BLaER1 (cell line): ENCODE results near the gene ZNF628.
"Not testable (repeated sequence)": the region's sequence is repeated elsewhere in the genome, so short reads cannot be mapped to it uniquely, and the experiment has no call there.

Experiments
- H3K27ac ChIP-seq: shearing (Covaris generic); formaldehyde crosslinking; 2 replicates; pipeline ENCODE4 v1.8.1; 2022
- H3K27me3 ChIP-seq: shearing (Covaris generic); formaldehyde crosslinking; 2 replicates; pipeline ENCODE4 v1.8.1; 2022
- H3K36me3 ChIP-seq: shearing (Covaris generic); formaldehyde crosslinking; 2 replicates; pipeline ENCODE4 v1.8.1; 2022
- H3K4me1 ChIP-seq: shearing (Covaris generic); formaldehyde crosslinking; 2 replicates; pipeline ENCODE4 v1.8.1; 2022
- H3K4me2 ChIP-seq: shearing (Covaris generic); formaldehyde crosslinking; 2 replicates; pipeline ENCODE4 v1.8.1; 2022
- H3K4me3 ChIP-seq: shearing (Covaris generic); formaldehyde crosslinking; 2 replicates; pipeline ENCODE4 v1.8.1; 2022
- H3K9ac ChIP-seq: shearing (Covaris generic); formaldehyde crosslinking; 2 replicates; pipeline ENCODE4 v1.8.1; 2022
- H3K9me3 ChIP-seq: shearing (Covaris generic); formaldehyde crosslinking; 2 replicates; pipeline ENCODE4 v1.8.1; 2022
- H4K20me1 ChIP-seq: shearing (Covaris generic); formaldehyde crosslinking; 2 replicates; pipeline ENCODE4 v1.8.1; 2022
- Cebpa-rat ChIP-seq: shearing (Covaris generic); IDR thresholded peaks from 2 replicates; pipeline ENCODE4 v1.8.1; 2022

The ZNF628 gene

GRCh38 chr19:55447421-55448174 lies 28.8 kb upstream of the ZNF628 start:
- H4K20me1 ChIP-seq, result peaks cover 8% of the 10 kb centered on the region
- H3K4me3 ChIP-seq, result no peak overlapping the region
- no peaks in the 10 kb centered on the region for H3K9me3 ChIP-seq
- no peak overlapping the region for H3K9ac ChIP-seq
- no peaks in the 10 kb centered on the region for H3K36me3 ChIP-seq
- no peak for TF ChIP-seq Cebpa-rat
- peaks cover 8% of the 10 kb centered on the region for H3K4me1 ChIP-seq
- H3K27me3 ChIP-seq, result peaks cover 89% of the 10 kb centered on the region
- no peak overlapping the region for H3K4me2 ChIP-seq
- no peak overlapping the region for H3K27ac ChIP-seq

DNA sequence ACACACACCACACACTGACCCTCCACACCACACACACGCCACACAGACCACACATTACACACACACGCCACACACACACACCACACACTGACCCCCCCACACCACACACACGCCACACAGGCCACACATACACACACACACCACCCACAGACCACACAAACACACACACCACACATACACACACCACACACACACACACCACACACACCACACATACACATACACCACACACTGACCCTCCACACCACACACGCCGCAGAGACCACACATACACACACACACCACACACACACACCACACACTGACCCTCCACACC lies 28.3 kb upstream of the ZNF628 start:
- not testable (repeated sequence) for H3K4me3 ChIP-seq, H3K27ac ChIP-seq, H3K4me2 ChIP-seq, H3K9ac ChIP-seq, H3K4me1 ChIP-seq, H3K9me3 ChIP-seq, H3K36me3 ChIP-seq
- peaks cover 10% of the 10 kb centered on the region for H4K20me1 ChIP-seq
- peaks cover 89% of the 10 kb centered on the region for H3K27me3 ChIP-seq

GRCh38 chr19:55449469-55449868 lies 26.9 kb upstream of the ZNF628 start:
- no peak overlapping the region for H3K9ac ChIP-seq
- peaks cover 9% of the 10 kb centered on the region for H3K4me1 ChIP-seq
- no peaks in the 10 kb centered on the region; the same call in 1 of the 2 replicates for H3K9me3 ChIP-seq
- TF ChIP-seq Cebpa-rat, result no peak
- no peak overlapping the region for H3K4me2 ChIP-seq
- no peak overlapping the region for H3K4me3 ChIP-seq
- H3K27ac ChIP-seq, result no peak overlapping the region
- peaks cover 86% of the 10 kb centered on the region for H3K27me3 ChIP-seq
- peaks cover 6% of the 10 kb centered on the region for H3K36me3 ChIP-seq
- peaks cover 24% of the 10 kb centered on the region for H4K20me1 ChIP-seq

- Histone ChIP-seq H3K27me3 (peaks cover 68% of the 10 kb centered on the region), H3K9ac (no peak overlapping the region), H3K4me2 (peak overlapping the region; percentile 89), H4K20me1 (peaks cover 39% of the 10 kb centered on the region), H3K4me1 (peaks cover 9% of the 10 kb centered on the region), H3K4me3 (peak overlapping the region; percentile 62), H3K27ac (no peak overlapping the region), H3K36me3 (peaks cover 23% of the 10 kb centered on the region), H3K9me3 (no peaks in the 10 kb centered on the region; the same call in 1 of the 2 replicates)
- TF ChIP-seq Cebpa-rat, result no peak
Measured at GRCh38 chr19:55451163-55451964, 25.1 kb upstream of the ZNF628 start.

DNA sequence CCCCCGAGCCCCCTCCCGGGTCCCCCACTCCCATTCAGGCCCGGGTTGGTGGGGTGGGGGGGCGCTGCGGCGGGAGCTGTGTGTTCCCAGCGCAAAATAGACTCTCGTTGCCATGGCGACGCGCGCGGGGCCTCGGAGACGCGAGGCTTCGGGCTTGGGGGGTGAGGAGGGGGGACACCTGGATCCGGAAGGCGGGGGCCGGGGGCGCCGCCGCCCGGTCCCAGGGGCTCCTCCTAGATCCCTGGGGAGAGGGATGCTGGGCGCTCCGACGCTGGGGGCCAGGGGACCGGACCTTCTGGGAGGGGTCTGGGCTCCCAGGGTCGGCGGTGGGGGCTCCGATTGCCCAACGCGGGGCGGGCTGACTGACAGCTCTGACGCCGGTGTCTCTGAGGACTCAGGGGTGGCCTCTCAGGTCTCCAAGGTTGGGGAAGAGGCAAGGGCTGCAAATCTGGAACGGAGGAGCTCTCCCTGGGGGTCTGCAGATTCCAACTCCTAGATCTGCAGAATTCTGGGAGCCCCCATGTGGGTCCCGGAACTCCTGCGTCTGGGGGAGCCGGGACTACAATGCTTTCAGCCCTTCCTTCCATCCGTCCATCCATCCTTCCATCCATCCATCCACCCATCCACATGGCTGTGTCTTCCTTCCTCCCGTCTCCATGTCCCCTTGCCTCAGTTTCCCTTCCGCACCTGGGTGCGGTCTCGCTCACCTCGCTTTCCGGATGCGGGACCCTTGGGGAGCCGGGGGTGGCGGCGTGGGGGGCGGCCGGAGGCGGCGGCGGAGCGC lies 24.3 kb upstream of the ZNF628 start:
- Histone ChIP-seq H4K20me1 (peaks cover 47% of the 10 kb centered on the region), H3K36me3 (peaks cover 28% of the 10 kb centered on the region), H3K4me2 (peak overlapping the region; percentile 89), H3K27ac (no peak overlapping the region), H3K9ac (no peak overlapping the region), H3K9me3 (no peaks in the 10 kb centered on the region; the same call in 1 of the 2 replicates), H3K27me3 (peaks cover 60% of the 10 kb centered on the region), H3K4me1 (peaks cover 9% of the 10 kb centered on the region), H3K4me3 (peak overlapping the region; percentile 62)
- TF ChIP-seq Cebpa-rat, result 0 out of 2 replicates have a peak, but pooled peaks have one; percentile 47

GRCh38 chr19:55452749-55453346 lies 23.6 kb upstream of the ZNF628 start:
- Histone ChIP-seq H3K9ac (no peak overlapping the region), H3K9me3 (no peaks in the 10 kb centered on the region; the same call in 1 of the 2 replicates), H3K27me3 (peaks cover 53% of the 10 kb centered on the region), H3K4me3 (peak overlapping the region; percentile 62), H3K36me3 (peaks cover 28% of the 10 kb centered on the region), H3K27ac (no peak overlapping the region), H4K20me1 (peaks cover 54% of the 10 kb centered on the region), H3K4me1 (peaks cover 15% of the 10 kb centered on the region), H3K4me2 (peak overlapping the region; percentile 89)
- no peak for TF ChIP-seq Cebpa-rat

DNA sequence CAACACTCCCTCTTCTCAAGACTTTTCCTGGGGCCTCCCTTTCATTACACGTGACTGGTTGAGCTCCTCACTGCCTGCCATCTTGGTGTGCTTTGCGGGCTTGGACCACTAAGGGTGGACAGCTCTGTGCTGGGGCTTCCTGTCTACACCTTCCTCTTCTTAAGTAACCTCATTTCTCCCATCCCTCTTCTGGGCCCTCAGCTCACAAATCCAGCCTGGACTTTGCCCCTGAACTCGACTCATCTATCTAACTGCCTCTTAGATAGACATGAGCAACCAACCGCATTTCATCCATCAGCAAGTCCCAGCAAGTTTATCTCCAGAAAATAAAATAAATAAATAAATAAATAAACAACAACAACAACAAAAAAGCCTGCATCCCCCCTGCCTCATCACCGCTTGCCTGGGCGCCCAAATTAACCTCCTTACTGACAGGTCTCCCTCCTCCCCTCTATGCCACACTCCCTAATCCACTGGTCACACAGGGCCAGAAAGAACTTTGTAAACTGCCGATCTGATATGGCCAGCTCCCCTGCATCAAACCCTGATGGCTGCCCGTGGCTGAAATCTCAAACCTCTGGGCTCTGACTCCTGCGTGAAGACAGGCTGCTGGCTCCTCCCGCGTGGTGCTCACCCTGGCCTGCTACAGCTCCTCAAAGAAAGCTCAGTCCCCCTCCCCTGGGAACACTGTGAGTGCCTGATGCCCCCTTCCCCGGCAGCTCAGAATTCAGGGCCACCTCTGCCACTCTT lies 22.7 kb upstream of the ZNF628 start:
- H4K20me1 ChIP-seq, result peaks cover 62% of the 10 kb centered on the region
- H3K9ac ChIP-seq, result no peak overlapping the region
- H3K4me2 ChIP-seq, result no peak overlapping the region

GRCh38 chr19:55454787-55455243 lies 21.6 kb upstream of the ZNF628 start:
- Histone ChIP-seq H3K36me3 (peaks cover 28% of the 10 kb centered on the region), H3K4me2 (no peak overlapping the region), H3K4me1 (peaks cover 33% of the 10 kb centered on the region), H3K9me3 (no peaks in the 10 kb centered on the region; the same call in 1 of the 2 replicates), H3K4me3 (no peak overlapping the region), H3K27ac (no peak overlapping the region), H4K20me1 (peaks cover 73% of the 10 kb centered on the region), H3K27me3 (peaks cover 44% of the 10 kb centered on the region), H3K9ac (no peak overlapping the region)
- TF ChIP-seq Cebpa-rat, result no peak

More for the DNA sequence above, 22.7 kb upstream of the ZNF628 start:
- TF ChIP-seq Cebpa-rat, result no peak
- H3K36me3 ChIP-seq, result peaks cover 28% of the 10 kb centered on the region
- H3K4me1 ChIP-seq, result peaks cover 23% of the 10 kb centered on the region
- no peak overlapping the region for H3K27ac ChIP-seq
- H3K27me3 ChIP-seq, result peaks cover 53% of the 10 kb centered on the region
- no peaks in the 10 kb centered on the region; the same call in 1 of the 2 replicates for H3K9me3 ChIP-seq
- H3K4me3 ChIP-seq, result no peak overlapping the region
